ENCODE results near the gene IL17F. TPM values are rescaled to one million over a fixed set of nuclear protein-coding genes. Genes with fewer than 3 reads are reported as not detected.

The IL17F gene
- total and polyA plus RNA-seq, 7 donors = 0.12 TPM; not detected in 6

GRCh38 chr6:52286798-52287432 lies 42.6 kb upstream of the IL17F start:
- TF ChIP-seq CTCF (IDR thresholded peaks at IDR 0.05) (peak; percentile 20 to 76 (median 49)), POLR2A (IDR thresholded peaks at IDR 0.05) (no peak), POLR2AphosphoS5 (IDR thresholded peaks at IDR 0.05) (peak in 1 of 4 donors; percentile 23), EP300 (IDR thresholded peaks at IDR 0.05) (no peak)
- intact Hi-C loops (cut with DNase I) = loop anchor here (1.0 to 10.0 kb wide), 2 partner anchors 75 to 288 kb away; partner anchors contain the start of genes PAQR8 and TRAM2
- Histone ChIP-seq H3K27me3 (no peaks in the 10 kb centered on the region), H3K9me3 (no peaks in the 10 kb centered on the region), H3K4me3 (no peak overlapping the region), H3K4me1 (peaks cover 0 to 17% (median 12%) of the 10 kb centered on the region in 4 donors), H3K36me3 (peaks cover 5 to 7% (median 6%) of the 10 kb centered on the region in 4 donors), H3K27ac (no peak overlapping the region)
- DNase-seq = peak; percentile 76
- 13 to 26% methylated on average over 2 of the region's 2 CpGs for WGBS, 2 donors

- Histone ChIP-seq H3K27ac (peak overlapping the region; percentile 56 to 76 (median 64)), H3K4me1 (peaks cover 0 to 17% (median 12%) of the 10 kb centered on the region in 4 donors), H3K36me3 (peaks cover 11 to 22% (median 14%) of the 10 kb centered on the region in 4 donors), H3K27me3 (no peaks in the 10 kb centered on the region), H3K9me3 (no peaks in the 10 kb centered on the region), H3K4me3 (peak overlapping the region; percentile 62 to 88 (median 69))
- TF ChIP-seq POLR2AphosphoS5 (IDR thresholded peaks at IDR 0.05) = no peak
- TF ChIP-seq POLR2A (IDR thresholded peaks at IDR 0.05) = no peak
- no peak for TF ChIP-seq EP300 (IDR thresholded peaks at IDR 0.05)
- peak in 1 of 4 experiments; percentile 9 for TF ChIP-seq CTCF (IDR thresholded peaks at IDR 0.05)
- 11 to 17% methylated on average over 12 of the region's 12 CpGs for WGBS, 2 donors
- intact Hi-C loops (cut with DNase I) = loop anchor here (1.0 to 10.0 kb wide), 4 partner anchors 77 to 379 kb away; partner anchors contain the start of genes PAQR8 and TRAM2
- DNase-seq = no peak
Observed at GRCh38 chr6:52285177-52286068, 41.1 kb upstream of the IL17F start.

GRCh38 chr6:52284460-52285176 lies 40.3 kb upstream of the IL17F start, which contains the start of gene MCM3:
Gene MCM3 (minus strand): TSS chr6:52284742. CDS start chr6:52284674, 68 bp downstream.
- TF ChIP-seq EP300 (IDR thresholded peaks at IDR 0.05) = no peak
- TF ChIP-seq POLR2AphosphoS5 (IDR thresholded peaks at IDR 0.05) = peak in 3 of 4 donors; percentile 18 to 74 (median 21)
- no peaks in the 10 kb centered on the region for H3K27me3 ChIP-seq
- peak within 1 kb of the TSS; percentile 62 to 88 (median 69) for H3K4me3 ChIP-seq
- no peaks in the 10 kb centered on the region for H3K9me3 ChIP-seq
- peaks cover 11 to 30% (median 16%) of the 10 kb centered on the region in 4 donors for H3K36me3 ChIP-seq
- intact Hi-C loops (cut with DNase I) = loop anchor here (1.0 to 10.0 kb wide), 3 partner anchors 114 to 380 kb away; partner anchors contain the start of gene TRAM2
- H3K27ac ChIP-seq = peak within 1 kb of the TSS; percentile 70 to 76 (median 75)
- peak; percentile 99 for DNase-seq
- WGBS, 2 donors = 0% methylated on average over 53 of the region's 53 CpGs
- H3K4me1 ChIP-seq = peaks cover 0 to 17% (median 12%) of the 10 kb centered on the region in 4 donors

- TF ChIP-seq POLR2AphosphoS5 (IDR thresholded peaks at IDR 0.05) (no peak), POLR2A (IDR thresholded peaks at IDR 0.05) (no peak), EP300 (IDR thresholded peaks at IDR 0.05) (no peak), CTCF (IDR thresholded peaks at IDR 0.05) (no peak)
- WGBS, 2 donors = 0 to 1% methylated on average over 14 of the region's 14 CpGs
- Histone ChIP-seq H3K36me3 (peaks cover 13 to 36% (median 19%) of the 10 kb centered on the region in 4 donors), H3K9me3 (no peaks in the 10 kb centered on the region), H3K4me1 (peaks cover 0 to 17% (median 12%) of the 10 kb centered on the region in 4 donors), H3K27ac (peak overlapping the region; percentile 70 to 76 (median 75)), H3K27me3 (no peaks in the 10 kb centered on the region), H3K4me3 (peak overlapping the region; percentile 62 to 88 (median 69))
- peak; percentile 68 for DNase-seq
- intact Hi-C loops (cut with DNase I) = loop anchor here (2.0 to 10.0 kb wide), 2 partner anchors 115 to 291 kb away; partner anchors contain the start of gene TRAM2
Observed at GRCh38 chr6:52284131-52284459, 39.8 kb upstream of the IL17F start.

Measured in sigmoid colon (tissue), 7 donors.